CD4-positive, alpha-beta T cell treated with Interleukin-10 for 1 hour (primary cell): ENCODE measurements around the gene ERO1A.

Experiments used
- DNase-seq: peaks from one replicate; pipeline ENCODE4 v3.0.0-alpha.2; 2020

ERO1A gene

DNA sequence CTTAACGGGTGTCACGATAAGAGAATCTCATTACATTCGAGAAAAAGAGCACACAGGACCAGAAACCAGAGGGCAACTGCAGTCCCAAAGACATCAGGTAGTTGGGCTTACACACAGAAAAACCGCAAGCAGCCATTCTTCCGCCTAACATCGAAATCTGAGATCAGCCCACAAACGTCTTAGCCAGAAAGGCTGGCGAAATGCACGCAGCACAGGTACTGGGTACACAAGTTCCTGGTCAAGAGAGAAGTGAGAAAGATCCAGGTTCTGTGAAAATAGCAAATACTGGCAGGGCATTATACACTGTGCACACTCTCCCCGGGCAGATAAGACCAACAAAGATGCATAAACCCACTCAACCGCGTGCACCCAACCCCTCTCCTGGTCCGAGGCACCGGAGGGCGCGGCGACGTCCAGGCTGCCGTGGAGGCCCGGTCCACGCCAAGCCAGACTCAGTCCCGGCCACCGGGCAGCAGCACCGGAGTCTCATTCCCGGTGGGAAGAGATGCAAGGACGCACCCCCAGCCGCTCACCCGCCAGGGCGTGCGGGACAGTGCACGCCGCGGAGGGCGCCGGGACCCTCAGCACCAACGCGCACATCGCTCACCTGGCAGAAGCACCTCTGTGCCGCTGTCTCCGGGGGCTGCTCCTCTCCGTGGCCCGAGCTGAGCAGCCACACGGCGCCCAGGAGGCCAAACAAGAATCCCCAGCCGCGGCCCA lies 437 bp downstream of the ERO1A start:
- DNase-seq, result peak; percentile 72

DNA sequence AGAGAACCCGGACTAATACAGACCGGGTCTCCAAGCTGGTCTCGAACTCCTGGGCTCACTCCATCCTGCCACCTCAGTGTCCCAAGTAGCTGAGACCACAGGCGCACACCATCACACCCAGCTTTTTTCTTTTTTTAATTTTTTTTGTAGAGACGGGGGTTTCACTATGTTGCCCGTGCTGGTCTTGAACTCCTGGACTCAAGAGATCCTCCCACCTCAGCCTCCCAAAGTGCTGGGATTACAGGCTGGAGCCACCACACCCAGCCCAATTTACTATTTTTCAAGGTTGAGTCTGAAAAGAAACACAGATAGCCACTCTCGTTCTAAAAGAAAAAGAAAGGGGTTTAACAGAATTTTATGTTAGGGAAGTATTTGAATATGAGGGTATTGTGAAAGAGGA lies 1.8 kb downstream of the ERO1A start:
- DNase-seq, result no peak

DNA sequence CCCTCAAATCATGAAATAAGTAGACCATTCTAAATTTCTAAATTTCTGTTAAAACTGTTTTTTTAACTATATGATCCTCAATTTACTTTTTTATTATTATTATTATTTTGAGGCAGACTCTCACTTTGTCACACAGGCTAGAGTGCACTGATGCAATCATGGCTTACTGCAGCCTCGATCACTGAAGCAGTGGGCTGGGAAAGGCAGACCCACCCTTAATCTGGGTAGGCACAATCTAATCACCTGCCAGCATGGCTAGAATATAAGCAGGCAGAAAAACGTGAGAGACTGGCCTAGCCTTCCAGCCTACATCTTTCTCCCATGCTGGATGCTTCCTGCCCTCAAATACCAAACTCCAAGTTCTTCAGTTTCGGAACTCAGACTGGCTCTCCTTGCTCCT lies 2.3 kb downstream of the ERO1A start:
- DNase-seq, result no peak

DNA sequence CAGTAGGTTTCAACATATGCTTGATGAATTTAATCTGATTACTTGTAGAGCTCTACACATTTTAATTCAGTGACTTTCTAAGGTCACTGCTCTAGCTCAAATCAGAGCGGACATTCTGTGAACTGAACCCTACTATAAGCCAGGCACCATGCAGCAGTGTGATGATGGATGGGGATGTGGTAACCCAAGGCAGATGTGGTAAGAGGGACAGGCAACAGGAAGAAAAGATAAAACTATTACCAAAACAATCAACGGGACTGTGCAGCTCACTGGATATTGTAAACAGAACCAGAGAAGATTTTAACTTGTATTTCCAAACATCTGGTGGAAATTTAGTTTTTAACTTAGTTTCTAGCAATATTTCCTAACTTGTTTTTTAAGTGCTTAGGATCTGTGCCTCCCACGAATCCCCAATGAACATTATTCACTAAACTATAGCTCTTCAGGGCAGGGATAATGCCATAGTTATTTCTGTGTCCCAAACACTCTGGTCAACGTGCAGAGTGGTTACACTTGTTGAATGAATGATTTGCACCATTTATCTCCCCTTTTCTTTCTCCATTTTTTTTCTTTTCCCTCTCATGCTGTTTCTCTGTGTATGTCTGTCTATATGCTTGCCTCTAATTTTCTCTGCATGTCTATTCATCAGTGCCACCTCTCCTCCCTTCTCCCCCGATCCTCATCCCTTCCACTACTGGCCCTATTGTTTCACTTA lies 3.0 kb downstream of the ERO1A start:
- DNase-seq, result peak; percentile 32

DNA sequence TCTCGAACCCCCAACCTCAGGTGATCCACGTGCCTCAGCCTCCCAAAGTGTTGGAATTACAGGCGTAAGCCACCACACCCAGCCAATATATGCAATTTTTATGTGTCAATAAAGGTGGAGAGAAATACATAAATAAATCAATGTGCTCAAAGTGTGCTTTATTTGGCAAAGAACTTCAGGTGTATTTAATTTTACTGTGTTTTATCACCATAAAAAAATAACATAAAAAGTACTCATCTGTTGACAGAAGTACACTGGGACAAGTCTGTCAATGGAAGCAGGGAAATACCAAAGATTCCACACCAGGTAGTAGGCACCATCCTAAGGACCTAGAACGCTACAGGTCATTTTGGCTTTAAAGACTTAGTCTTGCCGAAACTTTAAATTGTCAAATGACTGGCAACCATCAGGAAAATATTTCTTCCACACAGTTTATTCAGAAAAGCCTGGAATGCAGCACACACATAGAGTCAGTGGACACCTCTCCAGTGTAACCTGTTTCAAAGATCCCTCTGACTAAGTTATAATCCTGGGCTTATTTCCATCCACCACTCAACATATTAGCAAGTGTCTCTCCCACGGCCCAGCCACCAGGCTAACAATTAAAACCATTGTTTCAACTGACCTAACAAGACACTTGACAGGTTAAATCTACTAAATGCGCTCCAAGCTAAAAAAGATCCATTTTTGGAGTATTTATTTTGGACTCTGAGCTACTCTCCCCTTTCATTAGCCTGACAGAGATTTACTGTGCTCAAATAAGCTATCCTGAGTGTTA lies 4.2 kb downstream of the ERO1A start:
- no peak for DNase-seq

DNA sequence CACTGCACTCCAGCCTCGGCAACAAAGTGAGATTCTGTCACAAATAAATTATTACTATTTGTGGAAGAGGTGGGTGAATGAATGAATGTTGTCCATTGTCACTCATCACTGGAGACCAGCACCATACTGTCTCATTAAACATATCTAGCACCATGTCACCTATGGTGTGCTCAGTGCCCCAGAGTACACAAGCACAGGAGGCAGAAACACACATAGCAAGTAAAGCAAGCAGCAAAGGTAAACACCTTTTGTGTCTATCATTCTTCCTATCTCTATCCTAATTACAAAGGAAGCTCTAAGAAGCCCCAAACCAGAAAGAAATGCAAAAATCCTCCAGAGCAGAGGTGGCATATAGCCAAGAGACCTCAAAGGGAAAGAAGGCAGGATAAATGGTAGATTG lies 9.2 kb downstream of the ERO1A start:
- no peak for DNase-seq

DNA sequence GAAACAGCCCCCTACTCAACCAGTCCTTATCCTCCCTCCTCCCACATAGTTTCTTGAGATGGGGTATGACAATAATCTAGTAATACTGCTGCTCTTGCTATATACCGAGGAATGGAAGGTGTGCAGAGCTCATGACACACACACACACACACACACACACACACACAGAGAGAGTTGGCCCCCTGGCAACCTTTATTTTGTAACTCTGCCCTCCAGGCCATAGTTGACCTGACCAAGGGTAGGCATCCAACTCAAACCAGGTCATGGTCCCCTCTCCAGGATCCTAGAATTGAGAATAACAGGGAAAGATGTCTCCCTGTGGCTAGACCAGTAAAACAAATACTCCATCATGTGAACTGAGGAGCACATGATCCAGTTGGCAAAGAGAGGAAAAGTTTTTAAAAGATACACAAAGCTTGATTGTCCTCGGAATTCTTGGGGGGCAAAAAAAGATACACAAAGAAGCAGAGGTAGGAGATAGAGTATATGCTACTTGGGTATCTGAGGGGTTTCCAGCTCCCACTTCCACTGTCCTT lies 11.3 kb downstream of the ERO1A start:
- no peak for DNase-seq

DNA sequence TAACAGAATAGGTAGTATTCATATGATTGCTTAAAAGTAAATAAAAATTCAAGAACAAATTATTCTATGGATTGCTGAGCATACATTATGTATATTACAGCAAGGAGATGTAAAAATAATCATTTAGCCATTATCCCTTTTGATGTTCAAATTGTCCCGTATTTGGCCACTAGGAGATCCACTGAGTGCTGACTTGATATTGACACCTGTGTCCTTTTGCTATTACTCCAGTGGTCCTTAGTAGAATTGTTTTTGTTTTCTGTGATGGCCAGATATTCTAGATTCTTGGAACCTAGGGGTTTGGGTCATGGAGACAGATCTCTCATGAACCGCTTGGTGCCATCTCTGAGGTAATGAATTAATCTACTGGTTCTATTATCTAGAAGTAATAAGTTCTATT lies 16.8 kb downstream of the ERO1A start:
- DNase-seq, result peak; percentile 46

DNA sequence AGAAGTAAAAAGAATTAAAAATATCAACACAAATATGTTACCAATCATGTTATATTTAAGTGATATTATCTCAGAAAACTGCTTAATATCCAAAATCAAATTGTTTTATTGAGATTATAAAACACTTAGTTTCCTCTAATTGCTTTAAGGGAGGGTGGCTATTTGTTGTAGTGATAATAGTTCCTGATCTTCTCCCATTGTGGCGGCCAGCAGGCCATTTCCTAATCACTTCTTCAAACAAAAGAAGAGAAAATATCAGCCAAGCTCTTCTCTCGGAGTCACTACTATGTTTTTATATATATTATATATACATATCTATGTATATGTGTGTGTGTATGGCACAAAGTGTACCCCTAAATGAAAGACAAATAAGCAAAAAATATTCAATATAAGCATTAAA lies 31.5 kb downstream of the ERO1A start:
- no peak for DNase-seq

DNA sequence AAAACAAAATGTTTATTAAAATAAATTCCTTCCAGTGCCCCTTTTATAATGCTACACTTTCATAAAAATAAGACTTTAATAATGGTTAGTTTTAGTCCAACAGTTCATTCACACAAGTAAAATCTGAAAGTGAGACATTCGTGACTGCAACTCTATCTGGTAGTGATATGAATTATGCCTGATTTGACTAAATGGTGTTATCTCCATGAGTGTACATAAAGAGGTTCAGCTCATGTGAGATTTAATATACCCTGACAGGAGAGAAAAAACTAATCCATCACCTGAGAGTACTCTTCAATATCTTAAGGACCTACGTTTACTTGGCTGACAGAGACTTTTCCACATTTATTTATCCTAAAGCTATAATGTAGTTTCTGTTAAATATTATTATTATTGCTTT lies 34.0 kb downstream of the ERO1A start:
- no peak for DNase-seq

DNA sequence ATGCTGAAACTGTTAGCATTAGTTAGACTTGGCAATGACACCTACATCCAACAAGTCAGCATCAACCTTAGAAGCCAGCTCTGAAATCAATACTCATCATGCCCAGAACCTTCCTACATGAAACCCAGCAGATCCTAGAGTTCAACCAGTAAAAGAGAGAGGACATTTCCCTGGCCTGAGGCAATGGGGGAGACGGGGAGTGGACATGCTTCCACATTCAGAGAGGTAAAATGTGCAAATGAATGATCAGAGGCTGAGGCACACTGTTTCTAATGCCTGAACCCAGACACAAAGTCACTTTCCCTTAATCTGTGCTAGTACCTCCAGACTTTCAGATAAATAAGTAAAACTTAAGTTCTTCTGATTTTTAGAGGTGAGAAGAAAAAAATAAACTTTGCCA lies 34.5 kb downstream of the ERO1A start:
- DNase-seq, result no peak

DNA sequence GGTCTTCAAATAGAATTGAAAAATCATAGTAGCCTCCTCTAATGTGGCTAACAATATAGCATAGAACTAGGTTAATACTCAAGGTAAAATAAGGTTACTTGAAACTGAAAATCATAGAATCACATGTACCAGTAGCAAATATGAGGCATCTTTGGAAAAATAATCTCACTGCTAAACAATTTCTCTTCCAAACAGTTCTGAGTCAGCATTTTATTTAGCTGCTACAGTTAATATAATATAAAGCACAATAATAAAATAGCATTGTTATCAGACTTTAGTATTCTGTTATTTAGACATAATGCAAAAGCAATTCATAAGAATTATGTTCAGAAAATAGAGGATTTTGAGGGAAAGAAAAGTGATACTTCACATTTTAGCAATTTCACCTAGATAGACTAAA lies 35.0 kb downstream of the ERO1A start:
- DNase-seq, result no peak

DNA sequence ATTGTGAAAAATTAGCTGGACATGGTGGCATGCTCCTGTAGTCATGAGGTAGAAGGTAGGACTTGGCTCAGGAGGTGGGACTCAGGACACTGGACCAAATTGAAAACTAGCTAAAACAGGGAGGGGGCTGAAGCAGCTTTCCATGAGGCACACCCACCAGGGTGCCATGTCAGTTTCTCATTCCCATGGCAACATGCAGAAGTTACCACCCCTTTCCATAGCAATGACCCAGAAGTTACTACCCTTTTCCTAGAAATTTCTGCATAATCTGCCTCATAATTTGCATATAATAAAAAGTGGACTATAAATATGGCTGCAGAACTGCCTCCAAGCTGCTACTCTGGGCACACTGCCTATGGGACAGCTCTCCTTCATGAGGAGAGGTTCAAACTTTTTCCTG lies 38.5 kb downstream of the ERO1A start:
- DNase-seq, result no peak

DNA sequence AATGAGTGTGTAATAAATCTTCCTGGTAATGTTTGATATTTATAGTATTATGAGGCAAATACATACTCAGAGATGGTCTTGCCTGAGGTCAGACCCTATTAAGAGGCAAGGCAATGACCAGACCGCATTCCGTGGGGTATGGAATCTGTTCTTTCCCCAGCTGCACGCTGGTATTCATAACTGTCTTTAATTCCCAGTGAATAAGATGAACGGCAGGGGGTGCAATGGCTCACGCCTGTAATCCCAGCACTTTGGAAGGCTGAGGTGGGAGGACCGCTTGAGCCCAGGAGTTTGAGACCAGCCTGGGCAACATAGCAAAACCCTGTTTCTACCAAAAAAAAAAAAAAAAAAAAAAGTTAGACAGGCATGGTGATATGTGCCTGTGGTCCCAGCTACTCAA lies 44.6 kb downstream of the ERO1A start:
- no peak for DNase-seq

DNA sequence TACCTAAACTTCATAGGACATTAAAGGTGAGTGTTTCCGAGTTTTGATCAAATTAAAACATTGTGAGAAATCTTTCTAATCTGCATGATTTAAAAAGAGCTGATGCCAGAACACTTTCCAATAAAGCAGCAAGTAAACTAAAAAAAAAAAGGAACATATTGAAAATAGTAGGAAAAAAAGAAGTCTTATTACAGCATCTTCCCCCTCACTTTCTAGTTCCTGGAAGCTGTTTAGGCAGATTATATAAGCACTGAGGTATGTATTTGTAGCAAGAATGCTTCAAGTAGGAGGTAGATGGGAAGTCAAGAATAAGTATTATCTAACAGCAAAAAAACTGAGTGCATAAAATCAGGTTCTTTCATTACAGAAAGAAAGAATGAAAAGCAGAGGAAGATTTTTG lies 45.8 kb downstream of the ERO1A start:
- DNase-seq, result no peak

DNA sequence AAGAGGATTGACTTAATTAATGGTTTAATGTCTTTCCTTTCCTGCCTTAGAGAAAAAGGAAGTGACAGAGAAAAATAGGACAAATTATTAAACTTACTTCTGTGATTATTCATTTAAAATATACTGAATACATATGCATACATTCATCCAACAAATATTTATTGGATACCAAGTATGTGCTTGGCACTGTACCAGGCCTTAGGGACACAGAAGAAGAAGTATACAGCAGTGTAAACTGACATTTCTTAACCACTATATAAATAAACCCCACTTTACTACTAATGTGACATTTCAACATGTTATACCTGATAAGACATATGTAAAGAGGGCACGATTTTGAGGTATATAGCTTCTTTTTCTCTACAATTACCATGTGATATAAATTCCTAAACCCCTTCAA lies 53.6 kb downstream of the ERO1A start:
- DNase-seq, result no peak

DNA sequence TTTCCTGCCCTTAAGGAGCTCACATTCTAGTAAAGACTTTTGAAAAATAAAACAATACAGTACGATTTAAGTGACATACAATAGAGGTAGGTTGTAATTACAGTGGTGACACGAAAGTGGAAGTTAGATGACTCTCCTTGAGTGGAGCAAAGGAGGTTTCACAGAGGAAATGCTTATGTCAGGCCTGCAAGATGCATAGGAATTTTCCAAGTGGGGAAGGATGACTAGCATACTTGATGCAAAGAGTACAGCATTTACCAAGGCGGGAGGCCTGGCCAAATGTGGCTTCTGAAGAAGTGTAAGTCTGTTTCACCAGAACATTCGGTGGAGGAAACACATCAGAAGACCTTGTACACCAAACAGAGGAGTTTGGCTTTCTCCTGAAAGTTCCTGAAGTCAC lies 55.2 kb downstream of the ERO1A start:
- DNase-seq, result no peak

DNA sequence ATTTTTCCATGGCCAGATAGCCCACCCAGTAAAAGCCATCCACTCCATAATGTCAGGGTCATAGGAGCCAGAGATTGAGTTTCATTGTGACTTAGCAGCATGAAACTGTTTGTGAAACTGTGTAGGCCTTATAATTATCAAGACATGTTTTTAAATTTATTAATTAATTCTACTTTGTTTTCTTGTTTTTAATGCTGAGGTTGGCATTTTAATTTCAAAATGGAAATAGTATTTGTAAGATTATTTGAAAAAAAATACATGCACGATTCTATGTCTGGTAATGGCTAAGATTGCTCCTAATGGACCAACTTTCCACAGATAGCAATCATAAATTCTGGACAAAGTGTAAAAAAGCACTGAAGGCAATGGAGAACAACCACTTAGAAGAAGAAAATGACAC lies 75.7 kb downstream of the ERO1A start:
- no peak for DNase-seq

DNA sequence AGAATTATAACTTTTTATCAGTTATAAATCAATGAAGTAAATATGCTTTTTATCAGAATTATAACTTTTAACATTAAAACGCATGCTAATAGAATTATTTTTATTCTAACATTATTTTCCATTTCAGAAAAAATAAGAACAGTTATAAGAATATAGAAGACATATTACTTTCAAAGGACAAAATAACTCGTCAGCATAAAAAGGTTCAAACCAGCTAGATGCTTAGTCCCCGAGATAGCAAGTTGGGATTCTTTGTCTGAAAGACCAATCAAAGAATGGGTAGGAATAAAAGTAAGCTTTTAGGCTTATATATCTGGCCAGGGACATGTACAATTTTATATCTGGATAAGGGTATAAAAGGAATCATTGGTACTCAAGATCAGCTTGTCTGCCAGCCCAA lies 76.8 kb downstream of the ERO1A start:
- no peak for DNase-seq

DNA sequence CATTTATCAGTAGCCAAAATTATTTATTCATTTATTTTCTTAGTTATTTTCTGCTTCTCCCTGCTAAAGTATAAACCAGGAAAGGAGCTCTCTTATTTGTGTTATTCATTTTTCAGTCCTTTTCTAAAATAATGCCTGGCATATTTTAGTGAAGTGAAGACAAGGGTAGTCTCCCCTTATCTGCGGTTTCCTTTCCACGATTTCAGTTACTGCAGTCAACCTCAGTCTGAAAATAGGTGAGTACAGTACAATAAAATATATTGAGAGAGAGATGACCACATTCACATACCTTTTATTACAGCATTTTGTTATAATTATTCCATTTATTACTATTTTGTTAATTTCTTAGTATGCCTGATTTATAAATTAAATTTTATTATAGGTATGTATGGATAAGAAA lies 85.2 kb downstream of the ERO1A start:
- DNase-seq, result no peak

DNA sequence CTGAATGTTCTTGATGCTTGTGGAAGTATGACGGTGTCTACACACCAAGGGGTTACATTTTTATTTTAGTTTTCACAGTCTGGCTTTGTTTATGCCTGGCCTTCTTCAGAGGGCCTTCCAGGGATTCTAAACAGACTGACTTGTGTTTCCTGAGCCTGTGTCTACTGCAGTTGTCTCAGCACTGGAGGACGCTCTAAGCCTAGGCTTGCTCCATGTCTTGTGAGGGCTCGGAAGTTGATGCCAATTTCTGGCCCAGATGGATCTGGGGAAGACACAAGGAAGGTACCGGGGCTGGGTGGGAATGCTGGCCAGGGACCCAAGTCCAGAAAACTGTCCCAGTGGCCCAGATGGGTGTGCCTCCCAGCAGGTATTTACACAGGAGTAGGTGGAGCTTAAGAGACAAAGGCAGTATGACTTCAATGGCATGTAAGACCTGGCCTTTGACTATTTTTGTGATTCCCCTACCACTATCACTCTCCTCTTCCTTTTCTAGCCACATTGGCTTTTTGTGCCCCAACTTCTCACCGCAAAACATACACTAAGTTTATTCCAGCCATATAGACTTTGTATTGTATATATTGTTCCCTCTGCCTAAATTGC lies 85.8 kb downstream of the ERO1A start:
- no peak for DNase-seq

DNA sequence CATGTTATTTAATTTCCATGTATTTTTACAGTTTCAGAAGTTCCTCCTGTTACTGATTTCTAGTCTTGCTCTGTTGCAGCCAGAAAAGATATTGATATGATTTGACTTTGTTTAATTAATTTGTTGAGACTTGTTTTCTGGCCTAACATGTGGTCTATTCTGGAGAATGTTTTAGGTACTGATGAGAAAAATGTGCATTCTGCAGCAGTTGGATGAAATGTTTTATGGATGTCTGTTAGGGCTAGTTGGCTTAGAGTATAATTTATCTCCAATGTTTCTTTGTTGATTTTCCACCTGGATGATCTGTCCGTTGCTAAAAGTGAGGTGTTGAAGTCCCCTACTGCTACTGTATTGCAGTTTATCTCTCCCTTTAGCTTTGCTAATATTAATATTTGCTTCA lies 88.3 kb downstream of the ERO1A start:
- no peak for DNase-seq

DNA sequence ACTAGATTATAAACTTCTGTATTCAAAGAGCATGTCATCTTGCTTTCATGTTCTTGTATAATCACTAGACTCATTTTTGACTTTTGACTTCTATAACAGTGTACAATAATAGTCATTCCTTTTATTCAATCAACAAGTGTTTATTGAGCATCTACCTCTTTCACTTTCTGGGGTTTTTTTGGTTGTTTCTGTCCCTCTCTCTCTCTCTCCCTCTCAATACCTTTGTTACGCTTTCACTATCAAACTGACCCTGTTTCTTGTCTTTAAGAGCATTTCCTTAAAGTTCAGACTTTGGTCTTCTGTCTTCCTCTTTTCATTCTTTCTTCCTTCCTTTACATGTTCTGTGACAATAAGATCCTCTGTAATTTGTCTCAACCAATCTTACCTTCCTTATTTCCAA lies 93.2 kb downstream of the ERO1A start:
- DNase-seq, result no peak

DNA sequence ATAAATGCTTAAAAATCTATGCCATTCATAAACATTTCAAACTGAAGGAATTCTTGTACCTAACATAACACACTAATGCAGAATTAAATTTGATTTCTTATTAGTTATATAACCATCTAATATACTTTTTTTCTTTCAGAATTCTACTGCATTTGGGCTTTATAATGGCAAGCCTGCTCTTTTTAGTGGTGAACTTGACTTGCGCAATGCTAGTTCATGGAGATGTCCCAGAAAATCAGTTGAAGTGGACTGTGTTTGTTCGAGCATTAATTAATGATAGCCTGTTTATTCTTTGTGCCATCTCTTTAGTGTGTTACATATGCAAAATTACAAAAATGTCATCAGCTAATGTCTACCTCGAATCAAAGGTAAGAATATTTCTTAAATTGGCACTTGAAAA lies 95.4 kb downstream of the ERO1A start:
- DNase-seq, result no peak
